ENCODE data around the gene ADAMTS18.

Gene ADAMTS18

DNA sequence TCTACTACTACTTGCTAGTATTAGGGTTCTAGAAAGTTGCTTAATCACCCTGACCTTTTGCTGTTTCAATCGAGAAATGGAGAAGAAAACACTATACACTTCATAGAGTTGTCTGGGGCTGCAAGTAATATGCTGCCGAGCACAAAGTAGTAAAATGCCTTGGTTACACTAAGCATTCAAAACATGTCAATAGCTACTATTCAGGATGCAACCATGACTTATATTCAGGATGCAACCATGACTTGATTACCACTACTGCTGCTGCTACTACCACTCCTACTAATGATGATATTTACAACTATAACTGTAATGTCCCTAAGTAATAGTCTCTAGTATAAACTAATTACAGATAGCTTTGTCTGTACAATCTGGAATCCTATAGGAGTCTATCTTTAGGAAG lies 35.3 kb downstream of the ADAMTS18 start:
- peaks cover 4% of the 10 kb centered on the region for H3K27me3 ChIP-seq (ENCODE audit: insufficient read depth, poor library complexity, severe bottlenecking)
- no peaks in the 10 kb centered on the region for H3K9me3 ChIP-seq (ENCODE audit: severe bottlenecking)
- TF ChIP-seq, protein P1, sequence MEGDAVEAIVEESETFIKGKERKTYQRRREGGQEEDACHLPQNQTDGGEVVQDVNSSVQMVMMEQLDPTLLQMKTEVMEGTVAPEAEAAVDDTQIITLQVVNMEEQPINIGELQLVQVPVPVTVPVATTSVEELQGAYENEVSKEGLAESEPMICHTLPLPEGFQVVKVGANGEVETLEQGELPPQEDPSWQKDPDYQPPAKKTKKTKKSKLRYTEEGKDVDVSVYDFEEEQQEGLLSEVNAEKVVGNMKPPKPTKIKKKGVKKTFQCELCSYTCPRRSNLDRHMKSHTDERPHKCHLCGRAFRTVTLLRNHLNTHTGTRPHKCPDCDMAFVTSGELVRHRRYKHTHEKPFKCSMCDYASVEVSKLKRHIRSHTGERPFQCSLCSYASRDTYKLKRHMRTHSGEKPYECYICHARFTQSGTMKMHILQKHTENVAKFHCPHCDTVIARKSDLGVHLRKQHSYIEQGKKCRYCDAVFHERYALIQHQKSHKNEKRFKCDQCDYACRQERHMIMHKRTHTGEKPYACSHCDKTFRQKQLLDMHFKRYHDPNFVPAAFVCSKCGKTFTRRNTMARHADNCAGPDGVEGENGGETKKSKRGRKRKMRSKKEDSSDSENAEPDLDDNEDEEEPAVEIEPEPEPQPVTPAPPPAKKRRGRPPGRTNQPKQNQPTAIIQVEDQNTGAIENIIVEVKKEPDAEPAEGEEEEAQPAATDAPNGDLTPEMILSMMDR (IDR thresholded peaks at IDR 0.05; ENCODE audit: poor library complexity, severe bottlenecking), result no peak
- ATAC-seq (ENCODE audit: low read depth) (no peak), DNase-seq (ENCODE audit: low spot score) (no peak)
- H3K36me3 ChIP-seq (ENCODE audit: low read depth), result no peaks in the 10 kb centered on the region
- H3K4me3 ChIP-seq (ENCODE audit: severe bottlenecking), result no peak overlapping the region
- no peak overlapping the region for H3K27ac ChIP-seq (ENCODE audit: poor library complexity, severe bottlenecking)
- no peaks in the 10 kb centered on the region for H3K4me1 ChIP-seq (ENCODE audit: insufficient read depth, poor library complexity, severe bottlenecking)

DNA sequence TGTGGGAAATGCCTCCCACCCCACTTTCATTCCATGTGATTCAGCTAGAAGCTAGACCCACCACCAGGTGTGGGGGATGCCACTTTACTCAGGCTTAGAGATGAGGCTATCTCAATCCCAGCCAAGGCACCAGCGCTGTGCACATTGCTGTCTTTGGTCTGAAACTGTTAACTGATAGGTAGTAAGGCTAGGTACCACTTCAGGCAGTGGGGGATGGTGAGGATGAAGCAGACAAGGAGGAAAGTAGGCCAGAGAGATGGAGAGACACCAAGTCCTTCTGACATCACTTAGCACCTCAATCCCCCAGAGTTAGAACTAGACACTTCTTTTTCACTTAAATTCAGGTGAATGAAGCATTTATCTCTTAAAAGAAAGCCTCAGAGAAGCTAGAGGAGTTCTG lies 35.8 kb downstream of the ADAMTS18 start:
- Histone ChIP-seq H3K4me3 (ENCODE audit: severe bottlenecking) (no peak overlapping the region), H3K27ac (ENCODE audit: poor library complexity, severe bottlenecking) (no peak overlapping the region), H3K27me3 (ENCODE audit: insufficient read depth, poor library complexity, severe bottlenecking) (peaks cover under 1% of the 10 kb centered on the region), H3K9me3 (ENCODE audit: severe bottlenecking) (no peaks in the 10 kb centered on the region), H3K4me1 (ENCODE audit: insufficient read depth, poor library complexity, severe bottlenecking) (no peaks in the 10 kb centered on the region), H3K36me3 (ENCODE audit: low read depth) (no peaks in the 10 kb centered on the region)
- TF ChIP-seq, protein P1 (IDR thresholded peaks at IDR 0.05; ENCODE audit: poor library complexity, severe bottlenecking), result no peak
- ATAC-seq (ENCODE audit: low read depth) (no peak), DNase-seq (ENCODE audit: low spot score) (no peak)

DNA sequence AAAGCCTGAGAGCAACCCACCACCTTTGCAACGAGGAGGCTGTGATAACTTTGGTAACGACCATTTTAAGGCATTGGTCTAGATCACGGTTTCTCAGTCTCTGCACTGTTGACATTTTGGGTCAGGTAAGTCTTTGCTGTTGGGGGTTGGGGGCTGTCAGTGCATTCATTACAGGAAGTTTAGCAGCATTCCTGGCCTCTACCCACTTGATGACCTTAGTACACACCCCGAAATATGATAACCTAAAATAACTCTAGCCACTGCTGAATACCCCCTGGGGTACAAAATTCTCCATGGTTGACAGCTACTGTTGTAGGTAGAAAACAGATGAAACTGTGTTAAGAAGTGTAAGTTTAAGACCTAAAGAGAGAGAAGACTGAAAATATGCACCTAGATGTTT lies 36.3 kb downstream of the ADAMTS18 start:
- DNase-seq (ENCODE audit: low spot score) (no peak), ATAC-seq (ENCODE audit: low read depth) (no peak)
- TF ChIP-seq, protein P1 (IDR thresholded peaks at IDR 0.05; ENCODE audit: poor library complexity, severe bottlenecking), result no peak
- no peaks in the 10 kb centered on the region for H3K9me3 ChIP-seq (ENCODE audit: severe bottlenecking)
- H3K4me1 ChIP-seq (ENCODE audit: insufficient read depth, poor library complexity, severe bottlenecking), result no peaks in the 10 kb centered on the region
- H3K36me3 ChIP-seq (ENCODE audit: low read depth), result no peaks in the 10 kb centered on the region
- H3K4me3 ChIP-seq (ENCODE audit: severe bottlenecking), result no peak overlapping the region
- no peaks in the 10 kb centered on the region for H3K27me3 ChIP-seq (ENCODE audit: insufficient read depth, poor library complexity, severe bottlenecking)
- H3K27ac ChIP-seq (ENCODE audit: poor library complexity, severe bottlenecking), result no peak overlapping the region

DNA sequence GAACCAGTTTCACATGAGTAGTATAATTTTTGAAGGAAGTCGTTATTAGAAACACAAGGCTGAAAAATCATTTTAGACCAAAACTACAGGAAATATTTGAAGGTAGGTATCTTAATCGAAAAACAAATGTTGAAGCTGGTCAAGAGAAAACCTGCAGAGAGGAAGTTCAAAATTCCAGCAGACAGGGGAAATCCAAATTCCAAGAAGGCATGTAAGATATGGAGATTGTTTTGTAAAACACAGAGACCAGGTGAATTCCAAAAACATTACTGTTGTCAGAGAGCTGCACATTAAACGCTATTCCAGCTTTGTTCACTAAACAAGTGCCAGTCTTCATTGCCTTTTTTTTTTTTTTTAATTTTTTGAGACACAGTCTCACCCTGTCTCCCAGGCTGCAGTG lies 38.4 kb downstream of the ADAMTS18 start:
- no peak overlapping the region for H3K27ac ChIP-seq (ENCODE audit: poor library complexity, severe bottlenecking)
- TF ChIP-seq, protein P1 (IDR thresholded peaks at IDR 0.05; ENCODE audit: poor library complexity, severe bottlenecking), result no peak
- ATAC-seq (ENCODE audit: low read depth) (no peak), DNase-seq (ENCODE audit: low spot score) (no peak)
- no peaks in the 10 kb centered on the region for H3K36me3 ChIP-seq (ENCODE audit: low read depth)
- H3K9me3 ChIP-seq (ENCODE audit: severe bottlenecking), result no peaks in the 10 kb centered on the region
- no peaks in the 10 kb centered on the region for H3K4me1 ChIP-seq (ENCODE audit: insufficient read depth, poor library complexity, severe bottlenecking)
- H3K27me3 ChIP-seq (ENCODE audit: insufficient read depth, poor library complexity, severe bottlenecking), result no peaks in the 10 kb centered on the region
- H3K4me3 ChIP-seq (ENCODE audit: severe bottlenecking), result no peak overlapping the region

DNA sequence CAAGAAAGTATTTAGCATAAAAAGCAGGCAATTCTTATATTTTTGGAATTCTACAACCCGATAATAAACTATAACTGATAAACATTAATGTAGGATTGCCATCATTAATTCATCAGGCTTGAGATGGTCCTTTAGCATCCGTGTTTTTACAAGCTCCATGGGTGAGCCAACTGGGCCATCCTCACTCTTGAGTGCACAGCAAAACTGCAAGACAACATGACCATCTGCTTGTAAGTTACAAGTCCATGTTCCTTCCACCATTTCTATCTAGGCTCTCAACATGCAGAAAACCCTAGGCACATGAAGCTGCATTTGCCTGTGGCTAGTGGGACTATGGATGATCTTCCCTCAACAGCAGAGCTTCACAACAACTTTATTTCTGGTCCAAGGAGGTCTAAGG lies 40.1 kb downstream of the ADAMTS18 start:
- Histone ChIP-seq H3K4me3 (ENCODE audit: severe bottlenecking) (no peak overlapping the region), H3K4me1 (ENCODE audit: insufficient read depth, poor library complexity, severe bottlenecking) (no peaks in the 10 kb centered on the region), H3K36me3 (ENCODE audit: low read depth) (no peaks in the 10 kb centered on the region), H3K27ac (ENCODE audit: poor library complexity, severe bottlenecking) (no peak overlapping the region), H3K27me3 (ENCODE audit: insufficient read depth, poor library complexity, severe bottlenecking) (no peaks in the 10 kb centered on the region), H3K9me3 (ENCODE audit: severe bottlenecking) (no peaks in the 10 kb centered on the region)
- TF ChIP-seq, protein P1 (IDR thresholded peaks at IDR 0.05; ENCODE audit: poor library complexity, severe bottlenecking), result no peak
- ATAC-seq (ENCODE audit: low read depth), result no peak
- no peak for DNase-seq (ENCODE audit: low spot score)
